GM12878 (cell line): ENCODE results near the gene DYNC1I1.

Experiments
- HDGF ChIP-seq: fragments of 450-650 bp; IDR thresholded peaks from 2 replicates; pipeline ENCODE4 v1.6.1; 2016; ENCODE audit warnings: antibody characterized with exemption
- TF ChIP-seq, protein P1 (sequence below), 3 experiments: IDR thresholded peaks in 2 of 3; conservative IDR thresholded peaks in 1 of 3; 2 replicates each; pipeline ENCODE4 v1.5.1; 2011; ENCODE audit warnings: low read depth in 3 of 3, low read length in 3 of 3, mild to moderate bottlenecking in 3 of 3, control low read depth in 2 of 3, moderate library complexity in 2 of 3, inconsistent platforms in 1 of 3, mixed read lengths in 1 of 3; ENCODE audit not compliant: control insufficient read depth in 2 of 3, insufficient read depth in 1 of 3; ENCODE audit errors: extremely low read depth in 1 of 3

DNA sequence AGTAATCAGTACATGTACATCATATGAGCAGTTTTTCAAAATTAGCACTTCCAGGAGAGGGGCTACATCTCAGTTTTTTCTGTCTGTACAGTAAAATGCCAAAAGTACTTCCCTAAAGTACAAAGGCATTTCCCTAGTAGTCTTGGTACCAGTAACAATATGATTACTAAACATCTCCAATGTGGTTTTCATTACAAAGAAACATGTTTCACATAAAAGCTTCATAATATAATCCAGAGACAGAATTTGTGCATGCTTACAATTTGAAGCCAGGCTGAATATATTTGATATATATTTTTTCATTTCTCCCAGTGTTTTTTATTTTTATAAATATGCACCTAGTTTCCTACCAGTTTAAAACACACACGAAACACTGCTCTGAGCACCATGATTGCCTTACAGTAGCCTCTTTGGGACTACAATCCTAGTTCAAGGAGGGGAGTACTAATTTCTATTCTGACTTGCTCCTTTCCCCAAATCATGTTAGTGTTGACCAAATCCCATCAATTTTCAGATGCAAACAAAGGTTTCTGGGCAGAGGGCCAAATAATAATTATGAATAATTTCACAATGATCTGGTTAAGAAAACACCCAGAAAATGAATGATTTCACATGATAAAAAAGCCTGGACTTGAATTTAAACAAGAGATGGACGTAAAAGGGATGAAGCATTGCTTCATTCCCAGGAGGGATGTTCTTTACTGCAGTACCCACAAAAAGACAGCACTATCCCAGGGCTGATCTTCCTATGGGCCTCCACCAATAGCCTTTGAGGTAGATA is 348.3 kb downstream of the DYNC1I1 start:
- no peak for TF ChIP-seq HDGF
- TF ChIP-seq, protein P1, sequence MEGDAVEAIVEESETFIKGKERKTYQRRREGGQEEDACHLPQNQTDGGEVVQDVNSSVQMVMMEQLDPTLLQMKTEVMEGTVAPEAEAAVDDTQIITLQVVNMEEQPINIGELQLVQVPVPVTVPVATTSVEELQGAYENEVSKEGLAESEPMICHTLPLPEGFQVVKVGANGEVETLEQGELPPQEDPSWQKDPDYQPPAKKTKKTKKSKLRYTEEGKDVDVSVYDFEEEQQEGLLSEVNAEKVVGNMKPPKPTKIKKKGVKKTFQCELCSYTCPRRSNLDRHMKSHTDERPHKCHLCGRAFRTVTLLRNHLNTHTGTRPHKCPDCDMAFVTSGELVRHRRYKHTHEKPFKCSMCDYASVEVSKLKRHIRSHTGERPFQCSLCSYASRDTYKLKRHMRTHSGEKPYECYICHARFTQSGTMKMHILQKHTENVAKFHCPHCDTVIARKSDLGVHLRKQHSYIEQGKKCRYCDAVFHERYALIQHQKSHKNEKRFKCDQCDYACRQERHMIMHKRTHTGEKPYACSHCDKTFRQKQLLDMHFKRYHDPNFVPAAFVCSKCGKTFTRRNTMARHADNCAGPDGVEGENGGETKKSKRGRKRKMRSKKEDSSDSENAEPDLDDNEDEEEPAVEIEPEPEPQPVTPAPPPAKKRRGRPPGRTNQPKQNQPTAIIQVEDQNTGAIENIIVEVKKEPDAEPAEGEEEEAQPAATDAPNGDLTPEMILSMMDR (IDR thresholded peaks at IDR 0.05 in 2 of 3, conservative IDR thresholded peaks at IDR 0.05 in 1 of 3; ENCODE audit: control insufficient read depth in 2 of 3, extremely low read depth in 1 of 3, insufficient read depth in 1 of 3, low read depth in 3 of 3, low read length in 3 of 3): no peak
